Nephron progenitor cell (in vitro differentiated cells): Measurements from ENCODE around the gene TNNT2.

Experiments
- DNase-seq: peaks from one replicate; pipeline ENCODE4 v3.0.0; 2021
- H3K27ac Mint-ChIP-seq: 2 replicates; pipeline ENCODE4 v1.8.0; 2021; ENCODE audit warnings: mild to moderate bottlenecking, moderate library complexity, mixed read lengths
- H3K27me3 Mint-ChIP-seq: 2 replicates; pipeline ENCODE4 v1.8.0; 2021; ENCODE audit warnings: mild to moderate bottlenecking, low read depth, mixed read lengths; ENCODE audit not compliant: poor library complexity
- H3K36me3 Mint-ChIP-seq: 2 replicates; pipeline ENCODE4 v1.8.0; 2021; ENCODE audit warnings: low read depth, mixed read lengths
- H3K4me1 Mint-ChIP-seq: 2 replicates; pipeline ENCODE4 v1.8.0; 2021; ENCODE audit warnings: mixed read lengths
- H3K4me3 Mint-ChIP-seq: 2 replicates; pipeline ENCODE4 v1.8.0; 2021; ENCODE audit warnings: mild to moderate bottlenecking, moderate library complexity, mixed read lengths
- H3K9me3 Mint-ChIP-seq: 2 replicates; pipeline ENCODE4 v1.8.0; 2021; ENCODE audit warnings: mild to moderate bottlenecking, moderate library complexity, mixed read lengths
- TF ChIP-seq, protein P1 (sequence below): fragments of 200-600 bp; sonication (generic); IDR thresholded peaks from 2 replicates; pipeline ENCODE4 v1.5.0; 2021; ENCODE audit warnings: antibody characterized with exemption

Gene TNNT2

DNA sequence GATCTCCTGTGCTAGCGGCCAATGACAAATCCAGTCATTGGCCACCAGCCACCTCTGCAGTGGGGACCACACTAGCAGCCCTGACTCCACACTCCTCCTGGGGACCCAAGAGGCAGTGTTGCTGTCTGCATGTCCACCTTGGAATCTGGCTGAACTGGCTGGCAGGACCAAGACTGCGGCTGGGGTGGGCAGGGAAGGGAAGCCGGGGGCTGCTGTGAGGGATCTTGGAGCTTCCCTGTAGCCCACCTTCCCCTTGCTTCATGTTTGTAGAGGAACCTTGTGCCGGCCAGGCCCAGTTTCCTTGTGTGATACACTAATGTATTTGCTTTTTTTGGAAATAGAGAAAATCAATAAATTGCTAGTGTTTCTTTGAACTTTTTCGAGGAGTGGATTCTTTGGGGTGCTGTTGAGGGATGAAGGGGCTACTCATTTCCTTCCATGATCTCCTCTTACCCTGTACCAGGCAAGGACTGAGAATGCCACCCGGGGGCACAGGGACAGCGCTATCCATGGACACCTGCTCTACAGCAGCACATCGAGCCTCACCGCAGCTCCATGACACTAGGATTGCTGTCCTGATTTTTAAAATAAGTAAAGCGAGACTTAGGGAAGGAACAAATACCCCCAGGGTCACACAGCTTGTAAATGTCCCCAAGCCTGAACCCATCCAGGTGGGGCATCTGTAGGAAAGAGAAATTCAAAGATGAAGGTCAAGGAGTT lies 44.7 kb downstream of the TNNT2 start:
- Mint-ChIP-seq H3K4me1 (peaks cover 6% of the 10 kb centered on the region), H3K27me3 (peaks cover 12% of the 10 kb centered on the region), H3K36me3 (no peaks in the 10 kb centered on the region), H3K9me3 (no peaks in the 10 kb centered on the region), H3K27ac (no peak overlapping the region), H3K4me3 (no peak overlapping the region)
- no peak for DNase-seq
- TF ChIP-seq, protein P1, sequence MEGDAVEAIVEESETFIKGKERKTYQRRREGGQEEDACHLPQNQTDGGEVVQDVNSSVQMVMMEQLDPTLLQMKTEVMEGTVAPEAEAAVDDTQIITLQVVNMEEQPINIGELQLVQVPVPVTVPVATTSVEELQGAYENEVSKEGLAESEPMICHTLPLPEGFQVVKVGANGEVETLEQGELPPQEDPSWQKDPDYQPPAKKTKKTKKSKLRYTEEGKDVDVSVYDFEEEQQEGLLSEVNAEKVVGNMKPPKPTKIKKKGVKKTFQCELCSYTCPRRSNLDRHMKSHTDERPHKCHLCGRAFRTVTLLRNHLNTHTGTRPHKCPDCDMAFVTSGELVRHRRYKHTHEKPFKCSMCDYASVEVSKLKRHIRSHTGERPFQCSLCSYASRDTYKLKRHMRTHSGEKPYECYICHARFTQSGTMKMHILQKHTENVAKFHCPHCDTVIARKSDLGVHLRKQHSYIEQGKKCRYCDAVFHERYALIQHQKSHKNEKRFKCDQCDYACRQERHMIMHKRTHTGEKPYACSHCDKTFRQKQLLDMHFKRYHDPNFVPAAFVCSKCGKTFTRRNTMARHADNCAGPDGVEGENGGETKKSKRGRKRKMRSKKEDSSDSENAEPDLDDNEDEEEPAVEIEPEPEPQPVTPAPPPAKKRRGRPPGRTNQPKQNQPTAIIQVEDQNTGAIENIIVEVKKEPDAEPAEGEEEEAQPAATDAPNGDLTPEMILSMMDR: no peak

DNA sequence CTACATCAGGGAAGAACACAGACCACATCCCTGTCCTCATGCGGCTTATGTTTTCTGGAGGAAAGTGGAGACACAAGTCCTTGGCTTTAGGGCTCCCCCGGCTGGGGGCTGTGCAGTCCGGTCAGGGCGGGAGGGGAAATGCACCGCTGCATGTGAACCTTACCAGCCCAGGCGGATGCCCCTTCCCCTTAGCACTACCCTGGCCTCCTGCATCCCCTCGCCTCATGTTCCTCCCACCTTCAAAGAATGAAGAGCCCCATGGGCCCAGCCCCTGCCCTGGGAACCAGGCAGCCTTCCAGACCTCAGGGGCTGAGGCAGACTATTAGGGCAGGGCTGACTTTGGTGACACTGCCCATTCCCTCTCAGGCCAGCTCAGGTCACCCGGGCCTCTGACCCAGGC lies 45.5 kb downstream of the TNNT2 start:
- Mint-ChIP-seq H3K27ac (no peak overlapping the region), H3K4me3 (no peak overlapping the region), H3K9me3 (no peaks in the 10 kb centered on the region), H3K4me1 (peaks cover 6% of the 10 kb centered on the region), H3K36me3 (no peaks in the 10 kb centered on the region), H3K27me3 (peaks cover 20% of the 10 kb centered on the region)
- TF ChIP-seq, protein P1: no peak
- no peak for DNase-seq

DNA sequence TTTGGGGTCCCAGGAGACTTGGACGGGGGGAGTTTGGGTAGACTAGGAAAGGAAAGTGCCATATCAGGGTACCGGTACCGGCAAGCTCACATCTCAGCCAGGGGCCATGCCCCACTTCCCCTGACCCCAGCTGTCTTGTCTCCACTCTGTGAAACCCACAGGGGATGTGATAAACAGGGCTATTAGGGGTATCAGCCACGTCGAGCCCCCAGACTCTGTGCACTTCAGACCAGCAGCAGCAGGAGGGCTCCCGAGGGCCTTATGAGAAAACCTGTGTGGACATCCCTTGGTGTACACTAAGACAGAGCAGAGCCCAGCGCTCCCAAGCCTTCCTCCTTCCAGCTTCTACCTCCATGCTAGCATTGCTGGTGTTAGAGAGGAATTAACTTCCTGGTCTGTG lies 46.3 kb downstream of the TNNT2 start:
- no peak for DNase-seq
- no peak overlapping the region for H3K27ac Mint-ChIP-seq
- no peaks in the 10 kb centered on the region for H3K9me3 Mint-ChIP-seq
- H3K36me3 Mint-ChIP-seq: no peaks in the 10 kb centered on the region
- H3K27me3 Mint-ChIP-seq: peaks cover 24% of the 10 kb centered on the region
- H3K4me3 Mint-ChIP-seq: no peak overlapping the region
- H3K4me1 Mint-ChIP-seq: peaks cover 6% of the 10 kb centered on the region
- TF ChIP-seq, protein P1: no peak

DNA sequence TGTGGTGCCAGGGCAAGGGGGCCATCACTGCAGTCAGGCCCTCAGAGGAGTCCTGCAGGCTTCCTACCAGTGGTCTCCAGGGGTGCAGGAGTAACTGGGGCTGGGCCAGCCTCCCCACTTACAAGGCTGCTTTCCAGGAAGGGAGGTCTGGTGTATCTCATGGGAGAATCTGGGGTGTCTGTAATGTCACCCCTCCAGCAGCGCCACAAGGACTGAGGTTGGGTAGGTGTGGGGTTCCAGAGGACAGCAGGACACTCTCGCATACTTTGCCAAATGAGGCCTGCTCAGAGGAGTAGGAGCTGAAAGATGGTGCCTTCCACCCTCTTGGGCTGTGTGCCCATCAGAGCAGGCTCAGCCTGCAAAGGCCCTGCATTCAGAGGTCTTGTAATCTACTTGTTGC lies 46.9 kb downstream of the TNNT2 start:
- TF ChIP-seq, protein P1: no peak
- peaks cover 6% of the 10 kb centered on the region for H3K4me1 Mint-ChIP-seq
- no peak for DNase-seq
- no peaks in the 10 kb centered on the region for H3K36me3 Mint-ChIP-seq
- no peak overlapping the region for H3K4me3 Mint-ChIP-seq
- H3K27me3 Mint-ChIP-seq: peaks cover 22% of the 10 kb centered on the region
- H3K27ac Mint-ChIP-seq: no peak overlapping the region
- H3K9me3 Mint-ChIP-seq: no peaks in the 10 kb centered on the region

DNA sequence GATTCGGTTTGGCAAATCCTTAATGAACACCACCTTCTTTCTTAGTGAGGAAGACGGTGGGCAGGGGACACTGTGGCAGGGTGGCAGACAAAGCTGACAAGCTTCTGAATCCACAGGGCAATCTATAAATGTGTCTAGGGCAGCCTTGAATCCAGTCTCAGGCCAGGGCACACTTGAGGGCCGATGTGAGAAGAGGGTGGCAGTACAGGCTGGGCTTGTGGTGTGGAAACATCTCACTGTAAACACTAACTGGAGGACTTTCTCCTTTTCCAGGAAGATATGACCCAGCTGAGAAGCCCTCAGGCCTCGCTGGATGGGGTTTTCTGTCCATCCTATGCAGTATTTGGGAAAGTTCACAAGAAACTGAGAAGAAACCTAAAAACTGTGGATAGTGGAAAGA lies 47.7 kb downstream of the TNNT2 start:
- Mint-ChIP-seq H3K36me3 (no peaks in the 10 kb centered on the region), H3K27ac (no peak overlapping the region), H3K9me3 (no peaks in the 10 kb centered on the region), H3K27me3 (peaks cover 18% of the 10 kb centered on the region), H3K4me1 (peaks cover 3% of the 10 kb centered on the region), H3K4me3 (no peak overlapping the region)
- DNase-seq: no peak
- TF ChIP-seq, protein P1: no peak

DNA sequence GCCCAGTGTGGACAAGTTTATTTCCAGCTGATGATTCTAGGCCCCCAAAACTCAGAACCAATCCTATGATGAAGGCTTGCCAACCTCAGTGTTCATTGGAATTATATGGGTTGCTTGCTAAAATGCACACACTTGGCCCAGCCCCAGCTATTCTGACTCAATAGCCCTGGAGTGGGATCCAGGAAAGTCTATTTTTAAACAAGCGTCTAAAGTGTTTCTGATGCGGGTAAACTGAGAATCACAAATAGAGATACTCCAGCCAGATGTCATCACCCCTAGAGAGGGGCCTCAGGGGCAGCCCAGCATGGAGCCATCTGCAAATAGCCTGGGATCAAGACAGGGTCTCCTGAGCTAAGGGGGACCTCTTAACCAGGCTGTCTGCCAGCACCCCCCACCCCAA lies 48.2 kb downstream of the TNNT2 start:
- TF ChIP-seq, protein P1: no peak
- Mint-ChIP-seq H3K4me3 (no peak overlapping the region), H3K27ac (no peak overlapping the region), H3K27me3 (peaks cover 18% of the 10 kb centered on the region), H3K36me3 (no peaks in the 10 kb centered on the region), H3K4me1 (no peaks in the 10 kb centered on the region), H3K9me3 (no peaks in the 10 kb centered on the region)
- DNase-seq: no peak
